NCI-H1105 (cell line): Measurements from ENCODE around the gene PPP6R2.
"Not testable (repeated sequence)": the region's sequence is repeated elsewhere in the genome, so short reads cannot be mapped to it uniquely, and the experiment has no call there.

Experiments used
- DNase-seq: peaks from one replicate; lab custom pipeline; 2025; lab: John Stamatoyannopoulos, UW

PPP6R2 gene

DNA sequence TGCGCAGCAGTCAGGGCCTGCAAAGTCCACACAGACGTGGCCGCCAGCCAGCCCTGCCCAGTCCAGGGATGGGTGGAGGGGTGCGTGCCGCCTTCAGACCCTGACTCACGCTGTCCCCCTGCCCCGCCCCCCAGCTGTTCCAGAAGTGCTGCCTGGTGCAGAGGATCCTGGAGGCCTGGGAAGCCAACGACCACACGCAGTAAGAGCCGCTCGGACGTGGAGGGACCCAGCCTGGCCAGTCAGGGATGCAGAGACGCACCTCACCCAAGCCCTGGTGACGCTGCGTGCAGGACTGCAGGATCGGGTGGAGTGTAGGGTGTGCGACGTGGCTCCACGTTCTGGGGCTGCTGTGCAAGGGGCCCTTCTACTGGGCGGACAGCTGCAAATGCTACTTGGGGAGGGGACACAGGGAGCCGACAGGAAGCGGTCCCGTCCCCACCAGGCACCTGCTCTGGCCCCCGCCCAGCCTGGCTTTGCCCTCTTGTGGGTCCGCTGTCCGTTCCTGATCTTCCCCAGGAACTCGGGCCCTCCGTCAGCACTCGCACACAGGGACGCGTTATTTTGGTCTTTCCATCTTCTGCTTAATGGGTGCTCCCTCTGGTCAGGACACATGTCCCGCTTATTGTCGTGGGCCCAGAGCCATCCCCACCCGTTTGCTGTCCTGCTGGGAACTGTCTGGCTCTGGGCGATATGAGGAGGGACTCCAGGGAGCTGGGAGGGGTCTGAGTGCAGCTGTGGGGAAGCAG, 89.2 kb downstream of the PPP6R2 start:
- no peak for DNase-seq

DNA sequence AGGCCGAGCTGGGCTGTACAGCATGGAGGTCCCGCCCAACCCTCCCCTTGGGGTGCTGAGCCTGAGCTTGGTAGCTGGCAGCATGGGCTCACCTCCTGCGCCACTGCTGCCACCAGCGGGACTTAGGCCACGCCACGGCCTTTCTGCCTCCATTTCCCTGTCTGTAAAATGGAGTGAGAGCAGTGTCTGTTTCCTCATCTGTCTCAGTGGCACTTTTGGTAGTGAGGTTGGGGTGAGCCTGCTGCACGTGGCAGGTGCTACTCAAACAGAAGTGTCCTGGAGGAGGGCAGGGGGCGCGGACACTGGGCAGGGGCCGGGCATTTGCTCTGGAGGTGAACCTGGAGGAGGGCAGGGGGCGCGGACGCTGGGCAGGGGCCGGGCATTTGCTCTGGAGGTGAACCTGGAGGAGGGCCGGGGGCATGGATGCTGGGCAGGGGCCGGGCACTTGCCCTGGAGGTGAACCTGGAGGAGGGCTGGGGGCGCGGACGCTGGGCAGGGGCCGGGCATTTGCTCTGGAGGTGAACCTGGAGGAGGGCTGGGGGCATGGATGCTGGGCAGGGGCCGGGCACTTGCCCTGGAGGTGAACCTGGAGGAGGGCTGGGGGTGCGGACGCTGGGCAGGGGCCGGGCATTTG, 89.9 kb downstream of the PPP6R2 start:
- DNase-seq, result not testable (repeated sequence)

DNA sequence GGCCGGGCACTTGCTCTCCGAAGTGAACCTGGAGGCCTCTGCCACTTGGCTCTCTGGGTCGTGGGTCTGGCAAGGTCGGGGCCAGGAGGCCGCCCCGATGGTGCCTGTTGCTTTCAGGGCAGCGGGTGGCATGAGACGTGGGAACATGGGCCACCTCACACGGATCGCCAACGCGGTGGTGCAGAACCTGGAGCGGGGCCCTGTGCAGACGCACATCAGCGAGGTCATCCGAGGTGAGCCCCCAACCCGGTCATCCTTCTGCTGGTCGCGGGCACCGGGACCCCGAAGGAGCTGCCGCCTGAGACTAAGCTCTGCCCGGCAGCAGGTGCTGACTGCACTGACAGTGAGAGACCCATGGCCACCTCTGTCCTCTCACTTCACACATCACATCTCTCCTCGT, 91.7 kb downstream of the PPP6R2 start:
- no peak for DNase-seq

DNA sequence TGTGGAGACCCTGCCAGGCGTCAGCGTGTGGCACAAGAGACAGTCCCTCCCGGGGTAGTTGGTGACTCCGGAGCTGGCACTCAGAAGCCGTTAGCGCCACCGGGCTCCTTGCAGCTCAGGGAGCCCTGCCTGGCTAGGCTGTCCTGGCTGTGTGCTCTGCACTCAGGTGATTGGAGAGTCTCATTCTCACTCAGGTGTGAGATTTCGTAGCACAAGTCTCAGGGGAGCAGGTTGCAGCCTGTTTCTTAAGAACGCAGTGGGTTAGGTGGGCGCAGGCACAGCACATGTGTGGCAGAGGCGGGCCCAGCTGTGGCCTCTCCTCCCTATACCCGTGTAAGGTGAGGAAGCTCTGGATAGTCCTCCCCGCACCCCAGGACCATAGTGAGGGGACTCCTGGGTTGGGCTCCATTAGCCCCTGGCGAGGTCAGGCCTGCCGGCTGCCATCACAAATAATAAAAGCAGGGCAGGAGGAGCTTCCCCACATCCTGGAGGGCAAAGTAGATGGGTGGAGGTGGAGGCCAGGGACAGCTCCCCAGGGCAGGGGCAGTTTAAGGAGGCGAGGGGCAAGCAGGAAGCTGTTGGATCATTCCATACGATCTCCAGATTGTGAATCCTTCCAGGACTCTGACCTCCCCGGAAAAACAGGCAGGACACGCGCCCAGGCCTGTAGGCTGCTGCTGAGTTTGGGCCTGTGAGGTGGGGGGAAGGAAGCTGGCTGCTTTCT, 92.3 kb downstream of the PPP6R2 start:
- no peak for DNase-seq

- DNase-seq, result no peak
Observed at GRCh38 chr22:50436015-50436830, 93.1 kb downstream of the PPP6R2 start.

DNA sequence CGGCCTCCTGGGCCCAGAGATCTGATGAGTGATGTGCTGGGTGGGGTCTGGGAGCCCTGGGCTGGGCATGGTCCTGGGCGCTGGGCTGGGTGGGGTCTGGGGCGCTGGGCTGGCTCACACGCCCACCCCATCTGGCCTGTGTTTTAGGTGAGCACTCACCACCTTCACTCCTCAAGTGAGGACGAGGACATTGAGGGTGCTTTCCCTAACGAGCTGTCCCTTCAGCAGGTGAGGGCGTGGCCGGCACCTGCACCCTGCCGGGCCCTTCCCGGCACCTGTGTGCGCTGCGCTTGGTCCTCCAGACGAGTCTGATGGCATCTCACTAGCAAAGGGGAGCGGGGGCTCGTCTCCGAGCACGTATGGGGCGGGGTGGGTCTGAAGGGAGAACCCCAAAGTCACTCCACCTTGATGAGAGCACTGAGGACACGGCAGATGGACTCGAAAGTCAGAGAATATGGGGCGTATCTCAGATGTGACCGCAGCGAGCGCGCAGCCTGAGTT, 93.8 kb downstream of the PPP6R2 start:
- DNase-seq, result no peak

DNA sequence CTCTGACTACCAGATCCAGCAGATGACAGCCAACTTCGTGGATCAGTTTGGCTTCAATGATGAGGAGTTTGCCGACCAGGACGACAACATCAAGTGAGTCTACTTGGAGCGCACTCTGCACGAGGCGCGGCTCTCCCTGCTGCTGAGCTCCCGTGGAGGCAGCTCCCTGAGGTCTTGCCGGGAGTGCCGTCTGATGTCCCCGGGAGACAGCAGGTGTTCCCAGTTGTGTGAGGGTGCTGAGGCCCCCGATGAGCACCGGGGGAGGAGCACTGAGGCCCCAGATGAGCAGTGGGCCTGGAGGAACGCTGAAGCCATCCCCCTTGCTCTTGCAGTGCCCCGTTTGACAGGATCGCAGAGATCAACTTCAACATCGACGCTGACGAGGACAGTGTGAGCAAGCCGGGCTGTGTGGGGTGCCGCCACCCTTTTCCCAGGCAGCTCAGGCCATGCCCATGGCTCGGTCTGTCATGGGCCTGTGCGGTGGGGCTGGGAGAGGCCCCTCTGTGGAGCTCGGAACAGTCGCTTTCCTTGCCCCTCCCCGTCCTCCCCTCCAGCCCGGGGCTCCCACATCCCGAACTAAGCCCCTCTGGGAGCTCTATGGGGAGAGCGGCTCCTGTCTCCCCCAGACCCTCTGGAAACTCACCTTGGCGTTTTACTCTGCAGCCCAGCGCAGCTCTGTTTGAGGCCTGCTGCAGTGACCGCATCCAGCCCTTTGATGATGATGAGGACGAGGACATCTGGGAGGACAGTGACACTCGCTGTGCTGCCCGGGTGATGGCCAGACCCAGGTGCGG, 94.6 kb downstream of the PPP6R2 start:
- DNase-seq, result no peak

- no peak for DNase-seq
Observed at GRCh38 chr22:50438305-50439275, 95.5 kb downstream of the PPP6R2 start.

DNA sequence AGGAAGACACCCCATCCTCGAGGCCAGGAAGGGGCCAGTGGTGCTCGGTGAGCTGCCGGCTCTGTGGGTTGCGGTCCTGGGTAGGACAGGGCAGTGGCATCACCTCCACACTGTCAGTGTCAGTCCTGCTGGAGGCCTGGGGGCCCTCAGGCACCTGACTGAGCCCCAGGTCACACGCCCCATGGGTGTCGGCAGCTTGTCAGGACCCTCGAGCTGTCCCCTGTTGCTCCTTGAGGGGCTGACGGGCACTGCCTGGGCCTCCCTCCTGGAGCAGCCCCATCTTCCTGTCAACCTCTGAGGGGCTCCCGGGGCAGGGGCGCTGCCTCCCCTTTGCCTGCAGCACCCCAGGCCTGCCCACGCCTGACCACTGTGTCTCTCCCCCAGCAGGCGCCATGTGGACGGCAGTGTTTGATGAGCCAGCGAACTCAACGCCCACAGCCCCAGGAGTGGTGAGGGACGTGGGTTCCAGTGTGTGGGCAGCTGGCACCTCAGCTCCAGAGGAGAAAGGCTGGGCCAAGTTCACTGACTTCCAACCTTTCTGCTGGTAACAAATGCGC, 96.3 kb downstream of the PPP6R2 start:
- DNase-seq, result no peak

DNA sequence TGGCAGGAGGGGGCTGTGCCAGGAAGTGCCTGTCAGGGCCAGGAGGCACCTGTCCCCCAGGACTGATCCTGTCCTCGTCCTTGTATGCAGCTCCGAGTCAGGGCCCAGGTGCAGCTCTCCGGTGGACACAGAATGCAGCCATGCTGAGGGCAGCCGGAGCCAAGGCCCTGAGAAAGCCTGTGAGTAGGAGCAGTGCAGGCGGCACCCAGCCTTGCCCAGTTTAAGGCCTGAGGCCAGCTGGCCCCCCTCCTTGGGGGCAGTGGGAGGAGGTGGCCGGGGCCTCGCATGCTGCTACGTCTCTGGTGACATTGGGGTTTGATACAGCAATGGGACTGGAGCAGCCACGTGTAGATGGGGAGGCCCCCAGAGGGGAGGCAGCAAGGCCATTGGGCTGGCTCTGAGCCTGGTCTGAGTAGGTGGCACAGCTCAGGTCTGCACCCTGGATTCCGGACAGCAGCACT, 96.8 kb downstream of the PPP6R2 start:
- DNase-seq, result no peak

DNA sequence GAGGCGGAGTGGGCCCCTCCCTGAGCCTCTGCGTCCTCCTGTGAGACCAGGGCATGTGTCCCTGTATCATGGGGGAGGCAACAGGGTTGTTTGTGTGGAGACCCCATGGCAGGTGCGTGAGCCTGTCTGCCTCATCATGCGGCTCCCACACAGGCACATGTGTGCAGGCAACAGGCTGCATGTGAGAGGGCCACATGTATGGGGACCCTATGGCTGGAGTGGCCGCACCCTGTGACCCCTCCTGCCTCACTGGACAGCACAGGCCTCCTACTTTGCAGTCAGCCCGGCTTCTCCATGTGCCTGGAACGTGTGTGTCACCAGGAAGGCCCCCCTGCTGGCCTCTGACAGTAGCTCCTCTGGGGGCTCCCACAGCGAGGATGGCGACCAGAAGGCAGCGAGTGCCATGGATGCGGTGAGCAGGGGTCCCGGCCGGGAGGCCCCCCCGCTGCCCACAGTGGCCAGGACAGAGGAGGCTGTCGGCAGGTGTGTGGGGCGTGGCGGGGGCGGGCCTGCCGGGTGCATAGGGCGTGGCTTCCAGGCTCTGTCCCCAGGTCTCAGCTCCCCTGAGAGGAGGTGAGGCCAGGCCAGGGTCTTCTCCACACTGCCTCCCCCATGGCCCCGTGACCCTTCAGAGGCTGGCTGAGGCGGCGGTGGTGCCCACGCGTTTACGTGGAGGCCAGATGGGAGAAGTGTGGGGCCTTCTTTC, 97.6 kb downstream of the PPP6R2 start:
- no peak for DNase-seq

DNA sequence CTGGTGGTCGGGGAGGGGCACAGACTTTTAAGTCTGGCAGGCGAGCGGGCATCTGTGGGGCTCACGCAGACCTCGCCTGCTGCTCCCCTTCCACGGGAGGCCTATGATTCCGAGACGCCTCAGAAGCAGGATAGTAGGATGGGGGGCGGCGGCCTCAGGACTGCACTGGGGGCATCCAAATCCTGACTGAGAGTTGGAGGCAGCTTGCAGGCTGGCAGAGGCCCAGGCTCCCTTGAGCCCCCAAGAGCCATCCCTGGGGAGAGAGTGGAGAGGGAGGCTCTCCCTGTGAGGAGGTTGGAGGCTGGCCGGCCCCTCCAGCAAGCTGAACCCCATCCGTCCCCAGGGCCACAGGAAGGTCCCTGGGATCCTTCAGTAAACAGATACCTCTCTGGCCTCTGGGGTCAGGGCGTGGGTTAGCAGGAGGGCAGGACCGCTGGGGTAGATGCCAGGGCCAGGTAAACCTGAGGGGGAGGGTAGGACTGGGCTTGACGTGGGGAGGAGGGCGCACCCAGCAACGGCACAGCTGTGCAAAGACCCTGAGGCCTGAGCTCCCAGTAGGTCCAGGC, 98.4 kb downstream of the PPP6R2 start:
- DNase-seq, result no peak

DNA sequence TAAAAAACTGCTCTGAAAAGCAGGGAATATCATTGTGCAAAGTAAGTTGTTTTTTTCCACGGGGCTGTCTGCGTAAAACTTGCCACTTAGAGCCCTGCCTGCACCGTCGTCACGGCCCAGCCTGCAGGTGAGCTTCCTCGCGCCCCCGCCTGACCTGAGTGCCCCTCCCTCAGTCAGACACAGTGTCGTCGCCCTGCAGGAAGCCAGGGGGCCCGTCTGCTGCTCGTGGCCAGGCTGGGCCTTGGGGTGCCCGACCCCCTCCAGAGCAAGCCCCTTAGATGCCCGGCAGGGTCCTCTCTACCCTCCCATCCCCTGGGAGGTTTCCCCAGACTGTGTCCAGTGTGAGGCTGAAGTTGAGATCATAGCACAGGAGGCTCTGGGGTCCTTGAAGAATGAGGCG, 100.1 kb downstream of the PPP6R2 start:
- no peak for DNase-seq

DNA sequence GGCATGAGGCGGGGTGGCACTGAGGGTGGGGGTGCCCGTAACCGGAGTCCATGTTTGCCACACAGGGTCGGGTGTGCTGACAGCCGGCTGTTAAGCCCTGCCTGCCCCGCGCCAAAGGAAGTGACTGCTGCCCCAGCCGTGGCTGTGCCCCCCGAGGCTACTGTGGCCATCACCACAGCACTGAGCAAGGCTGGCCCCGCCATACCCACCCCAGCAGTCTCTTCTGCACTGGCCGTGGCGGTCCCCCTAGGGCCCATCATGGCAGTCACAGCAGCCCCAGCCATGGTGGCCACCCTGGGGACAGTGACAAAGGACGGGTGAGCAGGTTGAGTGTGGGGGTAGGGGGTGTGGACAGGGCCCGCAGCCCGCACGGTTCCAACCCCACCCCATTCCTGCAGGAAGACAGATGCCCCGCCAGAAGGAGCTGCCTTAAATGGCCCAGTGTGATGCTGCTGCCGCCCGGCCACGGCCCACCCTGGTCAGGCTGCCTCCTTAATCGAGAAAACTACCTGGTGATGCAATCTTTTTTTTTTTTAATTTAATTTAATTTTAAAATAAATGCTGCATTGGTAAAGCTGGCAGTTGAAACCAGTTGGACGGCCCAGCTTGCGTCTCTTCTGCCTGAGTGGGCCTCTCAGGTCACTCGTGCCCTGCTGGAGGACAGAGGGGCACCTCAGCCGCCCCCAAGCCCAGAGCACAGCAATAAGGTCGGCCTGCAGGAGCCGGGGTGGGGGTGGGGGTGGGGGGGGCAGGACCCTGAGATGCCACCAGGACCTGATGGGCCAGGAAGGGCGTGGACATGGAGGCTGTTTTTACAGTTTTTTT, 100.9 kb downstream of the PPP6R2 start:
- DNase-seq, result no peak

DNA sequence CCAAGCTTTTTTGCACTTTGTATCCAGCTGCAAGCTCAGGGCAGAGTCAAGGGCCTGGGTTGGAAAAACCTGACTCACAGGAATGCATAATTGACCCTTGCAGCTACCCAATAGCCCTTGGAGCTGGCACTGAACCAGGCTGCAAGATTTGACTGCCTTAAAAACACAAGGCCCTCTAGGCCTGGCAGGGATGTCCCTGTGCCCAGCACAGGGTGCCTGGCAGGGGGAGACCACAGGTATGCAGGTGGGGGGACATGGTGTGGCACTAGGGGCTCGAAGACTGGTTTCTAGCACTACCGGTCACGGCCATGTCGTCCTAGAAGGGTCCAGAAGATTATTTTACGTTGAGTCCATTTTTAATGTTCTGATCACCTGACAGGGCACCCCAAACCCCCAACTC, 101.5 kb downstream of the PPP6R2 start:
- no peak for DNase-seq

DNA sequence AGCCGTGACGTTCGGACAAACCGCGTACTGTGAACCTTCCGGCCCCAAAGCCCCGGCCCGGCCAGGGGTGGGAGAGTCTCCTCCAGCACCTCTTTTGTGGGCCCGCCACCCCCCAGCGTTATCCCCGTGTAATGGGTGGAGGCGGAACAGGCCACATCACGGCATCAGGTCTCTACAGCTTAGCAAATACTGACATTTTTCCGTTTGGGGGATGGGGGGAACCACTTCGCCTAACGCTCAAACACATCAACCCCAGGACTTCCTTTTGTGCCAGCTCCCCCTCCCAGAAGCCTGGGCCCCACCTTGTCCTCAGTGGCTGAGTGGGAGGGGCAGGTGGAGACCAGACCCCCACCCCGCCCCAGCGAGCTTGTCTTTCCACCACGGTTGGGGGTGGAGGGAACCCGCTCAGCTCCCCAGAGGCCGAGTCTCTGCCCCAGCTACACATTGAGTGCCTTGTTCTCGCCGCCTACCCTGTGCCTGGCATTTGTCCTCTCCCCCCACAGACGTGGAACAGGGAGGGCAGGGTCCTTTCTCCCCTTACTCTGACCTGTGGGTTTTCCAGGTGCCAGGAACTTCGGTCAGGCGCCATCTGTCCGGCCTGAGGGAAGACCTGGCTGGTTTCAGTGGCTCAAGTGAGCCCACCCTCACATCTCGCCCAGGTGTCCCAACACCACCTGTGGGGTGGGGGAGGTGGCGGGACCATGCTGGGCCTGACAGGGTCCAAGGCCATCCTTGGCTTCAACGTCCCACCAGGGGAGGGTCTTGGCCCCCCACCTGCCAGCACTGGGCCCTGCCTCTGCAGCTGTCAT, 102.1 kb downstream of the PPP6R2 start:
- DNase-seq, result no peak
